ENCODE data around the gene TMEM14A.
"Not testable (repeated sequence)": the region's sequence is repeated elsewhere in the genome, so short reads cannot be mapped to it uniquely, and the experiment has no call there.

TMEM14A gene

DNA sequence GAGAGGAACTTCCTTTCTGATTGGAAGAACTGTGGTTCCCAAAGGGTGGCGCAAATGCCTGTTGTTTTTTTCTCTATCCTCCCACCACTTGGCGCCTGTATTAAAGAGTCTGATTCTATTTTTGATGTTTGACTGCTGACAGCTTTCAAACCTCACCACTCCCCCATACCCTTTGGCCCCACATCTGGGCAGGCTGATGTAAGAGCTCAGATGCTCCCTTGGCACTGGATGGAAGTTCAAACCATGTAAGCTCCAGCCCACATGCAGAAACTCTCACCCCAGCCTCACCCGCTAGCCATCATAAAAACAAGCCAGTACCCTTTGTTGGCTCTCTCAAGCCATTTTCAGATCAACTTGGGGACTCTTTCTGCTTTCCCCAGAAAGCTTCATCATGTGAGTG is 20.0 kb upstream of the TMEM14A start:
- no peak overlapping the region for H3K27ac ChIP-seq (replicated peaks)
- no peaks in the 10 kb centered on the region for H3K27me3 ChIP-seq (ENCODE audit: insufficient read depth, poor library complexity, severe bottlenecking)
- H3K4me3 ChIP-seq (replicated peaks; ENCODE audit: insufficient read depth, low read length): no peak overlapping the region
- DNase-seq (ENCODE audit: low read depth in 1 of 2, low spot score in 1 of 2): no peak
- TF ChIP-seq, protein P1, sequence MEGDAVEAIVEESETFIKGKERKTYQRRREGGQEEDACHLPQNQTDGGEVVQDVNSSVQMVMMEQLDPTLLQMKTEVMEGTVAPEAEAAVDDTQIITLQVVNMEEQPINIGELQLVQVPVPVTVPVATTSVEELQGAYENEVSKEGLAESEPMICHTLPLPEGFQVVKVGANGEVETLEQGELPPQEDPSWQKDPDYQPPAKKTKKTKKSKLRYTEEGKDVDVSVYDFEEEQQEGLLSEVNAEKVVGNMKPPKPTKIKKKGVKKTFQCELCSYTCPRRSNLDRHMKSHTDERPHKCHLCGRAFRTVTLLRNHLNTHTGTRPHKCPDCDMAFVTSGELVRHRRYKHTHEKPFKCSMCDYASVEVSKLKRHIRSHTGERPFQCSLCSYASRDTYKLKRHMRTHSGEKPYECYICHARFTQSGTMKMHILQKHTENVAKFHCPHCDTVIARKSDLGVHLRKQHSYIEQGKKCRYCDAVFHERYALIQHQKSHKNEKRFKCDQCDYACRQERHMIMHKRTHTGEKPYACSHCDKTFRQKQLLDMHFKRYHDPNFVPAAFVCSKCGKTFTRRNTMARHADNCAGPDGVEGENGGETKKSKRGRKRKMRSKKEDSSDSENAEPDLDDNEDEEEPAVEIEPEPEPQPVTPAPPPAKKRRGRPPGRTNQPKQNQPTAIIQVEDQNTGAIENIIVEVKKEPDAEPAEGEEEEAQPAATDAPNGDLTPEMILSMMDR (IDR thresholded peaks at IDR 0.05; ENCODE audit: insufficient read depth, low read length): no peak
- TF ChIP-seq POLR2AphosphoS5 (IDR thresholded peaks at IDR 0.05; ENCODE audit: low read depth): no peak
- no peak for TF ChIP-seq SPI1 (IDR thresholded peaks at IDR 0.05; ENCODE audit: borderline replicate concordance, low read depth)
- no peak for TF ChIP-seq GABPA (IDR thresholded peaks at IDR 0.05; ENCODE audit: low read depth)
- TF ChIP-seq, protein P2, sequence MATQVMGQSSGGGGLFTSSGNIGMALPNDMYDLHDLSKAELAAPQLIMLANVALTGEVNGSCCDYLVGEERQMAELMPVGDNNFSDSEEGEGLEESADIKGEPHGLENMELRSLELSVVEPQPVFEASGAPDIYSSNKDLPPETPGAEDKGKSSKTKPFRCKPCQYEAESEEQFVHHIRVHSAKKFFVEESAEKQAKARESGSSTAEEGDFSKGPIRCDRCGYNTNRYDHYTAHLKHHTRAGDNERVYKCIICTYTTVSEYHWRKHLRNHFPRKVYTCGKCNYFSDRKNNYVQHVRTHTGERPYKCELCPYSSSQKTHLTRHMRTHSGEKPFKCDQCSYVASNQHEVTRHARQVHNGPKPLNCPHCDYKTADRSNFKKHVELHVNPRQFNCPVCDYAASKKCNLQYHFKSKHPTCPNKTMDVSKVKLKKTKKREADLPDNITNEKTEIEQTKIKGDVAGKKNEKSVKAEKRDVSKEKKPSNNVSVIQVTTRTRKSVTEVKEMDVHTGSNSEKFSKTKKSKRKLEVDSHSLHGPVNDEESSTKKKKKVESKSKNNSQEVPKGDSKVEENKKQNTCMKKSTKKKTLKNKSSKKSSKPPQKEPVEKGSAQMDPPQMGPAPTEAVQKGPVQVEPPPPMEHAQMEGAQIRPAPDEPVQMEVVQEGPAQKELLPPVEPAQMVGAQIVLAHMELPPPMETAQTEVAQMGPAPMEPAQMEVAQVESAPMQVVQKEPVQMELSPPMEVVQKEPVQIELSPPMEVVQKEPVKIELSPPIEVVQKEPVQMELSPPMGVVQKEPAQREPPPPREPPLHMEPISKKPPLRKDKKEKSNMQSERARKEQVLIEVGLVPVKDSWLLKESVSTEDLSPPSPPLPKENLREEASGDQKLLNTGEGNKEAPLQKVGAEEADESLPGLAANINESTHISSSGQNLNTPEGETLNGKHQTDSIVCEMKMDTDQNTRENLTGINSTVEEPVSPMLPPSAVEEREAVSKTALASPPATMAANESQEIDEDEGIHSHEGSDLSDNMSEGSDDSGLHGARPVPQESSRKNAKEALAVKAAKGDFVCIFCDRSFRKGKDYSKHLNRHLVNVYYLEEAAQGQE (IDR thresholded peaks at IDR 0.05; ENCODE audit: insufficient replicate concordance, low read depth): no peak

DNA sequence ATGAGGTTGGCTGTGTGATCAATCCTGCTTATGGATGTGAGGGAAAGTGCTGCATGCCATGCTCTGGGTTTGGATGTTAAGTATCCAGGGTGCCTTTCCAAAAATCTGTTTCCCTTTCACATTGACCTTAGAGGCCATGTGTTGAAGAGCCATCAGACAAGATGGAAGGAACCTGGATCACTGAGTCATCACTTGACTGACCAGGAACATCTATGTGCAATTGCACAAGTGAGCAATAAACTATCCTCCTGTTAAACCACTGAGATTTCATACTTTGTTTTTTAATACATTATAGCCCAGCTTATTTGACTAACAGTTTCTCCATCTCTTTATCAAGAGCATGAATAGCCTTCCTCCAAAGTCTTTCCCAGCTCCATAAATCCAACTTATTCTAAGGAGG is 17.8 kb upstream of the TMEM14A start:
- Histone ChIP-seq H3K4me3 (replicated peaks; ENCODE audit: insufficient read depth, low read length) (no peak overlapping the region), H3K27ac (replicated peaks) (no peak overlapping the region), H3K27me3 (ENCODE audit: insufficient read depth, poor library complexity, severe bottlenecking) (no peaks in the 10 kb centered on the region)
- DNase-seq (ENCODE audit: low read depth in 1 of 2, low spot score in 1 of 2): no peak
- no peak for TF ChIP-seq SPI1 (IDR thresholded peaks at IDR 0.05; ENCODE audit: borderline replicate concordance, low read depth)

- no peak for DNase-seq (ENCODE audit: low read depth in 1 of 2, low spot score in 1 of 2)
- H3K27me3 ChIP-seq (ENCODE audit: insufficient read depth, poor library complexity, severe bottlenecking): no peaks in the 10 kb centered on the region
- H3K4me3 ChIP-seq (replicated peaks; ENCODE audit: insufficient read depth, low read length): no peak overlapping the region
- TF ChIP-seq, protein P1 (IDR thresholded peaks at IDR 0.05; ENCODE audit: insufficient read depth, low read length): no peak
- no peak for TF ChIP-seq SPI1 (IDR thresholded peaks at IDR 0.05; ENCODE audit: borderline replicate concordance, low read depth)
- H3K27ac ChIP-seq (replicated peaks): no peak overlapping the region
Observed at GRCh38 chr6:52654007-52654406, 16.9 kb upstream of the TMEM14A start.

DNA sequence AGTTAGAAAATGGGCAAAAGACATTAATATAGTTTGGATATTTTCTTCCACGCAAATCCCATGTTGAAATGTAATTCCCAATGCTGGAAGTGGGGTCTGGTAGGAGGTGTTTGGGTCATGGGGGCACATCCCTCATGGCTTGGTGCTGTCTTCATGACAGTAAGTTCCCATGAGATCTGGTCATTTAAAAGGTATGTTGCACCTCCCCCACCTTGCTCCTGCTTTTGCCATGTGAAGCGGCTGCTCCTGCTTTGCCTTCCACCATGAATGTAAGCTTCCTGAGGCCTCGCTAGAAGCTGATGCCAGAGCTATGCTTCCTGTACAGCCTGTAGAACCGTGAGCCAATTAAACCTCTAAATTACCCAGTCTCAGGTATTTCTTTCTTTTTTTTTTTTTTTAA is 16.3 kb upstream of the TMEM14A start:
- TF ChIP-seq POLR2AphosphoS5 (IDR thresholded peaks at IDR 0.05; ENCODE audit: low read depth) (no peak), GABPA (IDR thresholded peaks at IDR 0.05; ENCODE audit: low read depth) (no peak), SPI1 (IDR thresholded peaks at IDR 0.05; ENCODE audit: borderline replicate concordance, low read depth) (no peak)
- TF ChIP-seq, protein P1 (IDR thresholded peaks at IDR 0.05; ENCODE audit: insufficient read depth, low read length): no peak
- TF ChIP-seq, protein P2 (IDR thresholded peaks at IDR 0.05; ENCODE audit: insufficient replicate concordance, low read depth): no peak
- DNase-seq (ENCODE audit: low read depth in 1 of 2, low spot score in 1 of 2): no peak
- Histone ChIP-seq H3K27me3 (ENCODE audit: insufficient read depth, poor library complexity, severe bottlenecking) (no peaks in the 10 kb centered on the region), H3K4me3 (replicated peaks; ENCODE audit: insufficient read depth, low read length) (no peak overlapping the region), H3K27ac (replicated peaks) (no peak overlapping the region)

GRCh38 chr6:52655941-52656340 is 15.0 kb upstream of the TMEM14A start:
- not testable (repeated sequence) for H3K27me3 ChIP-seq (ENCODE audit: insufficient read depth, poor library complexity, severe bottlenecking); DNase-seq (ENCODE audit: low read depth in 1 of 2, low spot score in 1 of 2); H3K4me3 ChIP-seq (replicated peaks; ENCODE audit: insufficient read depth, low read length); H3K27ac ChIP-seq (replicated peaks)

Measured in HL-60 (cell line).